GM19193 (cell line): Measurements from ENCODE around the gene TXNDC16.

ENCODE experiments used
- POLR2A ChIP-seq: IDR thresholded peaks from 4 replicates; pipeline ENCODE4 v1.6.1; 2011; ENCODE audit not compliant: insufficient read depth, insufficient read length; ENCODE audit errors: extremely low read depth

Gene TXNDC16

GRCh38 chr14:52485350-52485960 is 66.8 kb downstream of the TXNDC16 start:
- TF ChIP-seq POLR2A: no peak

GRCh38 chr14:52481864-52482263 is 70.4 kb downstream of the TXNDC16 start:
- TF ChIP-seq POLR2A: no peak

DNA sequence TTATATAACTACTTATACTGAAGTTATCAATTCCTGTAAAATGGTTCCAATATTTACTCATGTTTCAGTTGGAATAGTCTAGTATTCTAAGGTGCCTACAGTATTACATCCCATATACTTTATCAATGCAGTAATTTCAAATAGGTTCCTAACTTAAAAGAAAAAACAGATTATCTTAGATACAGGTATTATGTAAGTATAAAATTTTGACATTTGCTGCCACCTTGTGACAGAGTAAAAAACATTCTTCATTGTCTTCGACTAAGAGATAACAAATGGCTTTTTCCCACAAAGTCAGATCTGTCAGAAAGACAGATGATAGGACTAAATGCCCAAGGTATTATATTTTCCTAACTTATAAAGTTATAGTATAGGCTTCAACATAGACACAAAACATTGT is 78.7 kb downstream of the TXNDC16 start:
- TF ChIP-seq POLR2A: no peak

DNA sequence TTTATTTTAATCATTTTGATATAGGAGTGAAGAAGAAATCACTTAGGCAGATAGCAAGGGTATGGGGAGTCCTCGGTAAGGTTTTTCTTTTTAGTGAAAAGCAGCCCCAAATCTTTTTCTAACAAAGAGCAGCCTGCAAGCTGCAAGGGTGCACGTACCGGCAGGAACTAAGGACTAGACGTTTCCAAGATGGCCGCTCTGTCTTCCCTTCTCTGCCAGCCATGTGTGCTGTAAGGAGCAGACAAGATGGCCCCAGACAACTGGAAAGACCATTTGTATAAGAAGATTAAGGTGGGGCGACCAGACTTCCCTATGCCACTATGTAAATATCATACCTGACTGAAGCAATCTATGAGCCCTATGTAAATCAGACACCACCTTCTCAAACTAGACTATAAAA is 79.6 kb downstream of the TXNDC16 start:
- no peak for TF ChIP-seq POLR2A

- no peak for TF ChIP-seq POLR2A
These were observed 84.6 kb downstream of the TXNDC16 start for GRCh38 chr14:52467515-52468266.

DNA sequence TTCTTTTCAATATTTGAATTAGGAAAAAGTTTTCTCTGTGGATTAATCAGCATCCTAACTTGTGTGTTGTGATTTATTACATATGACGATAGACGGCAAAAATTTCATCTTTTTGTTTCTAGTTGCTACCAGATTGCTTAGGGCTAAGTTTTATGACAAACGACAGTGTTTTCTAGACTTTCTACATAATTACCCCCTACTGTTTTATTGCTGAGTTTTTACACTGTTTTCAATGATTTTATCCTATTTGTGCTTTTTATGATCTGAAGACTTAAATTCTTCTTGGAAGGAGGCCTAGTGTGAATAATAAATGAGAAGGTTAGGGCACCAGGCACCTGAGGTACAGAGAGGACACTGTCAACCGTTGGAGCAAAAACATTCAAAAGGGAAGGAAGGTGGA is 88.1 kb downstream of the TXNDC16 start:
- no peak for TF ChIP-seq POLR2A

- TF ChIP-seq POLR2A: no peak
These were observed 88.9 kb downstream of the TXNDC16 start for GRCh38 chr14:52463375-52463774.

GRCh38 chr14:52461721-52462120 is 90.6 kb downstream of the TXNDC16 start:
- TF ChIP-seq POLR2A: no peak

DNA sequence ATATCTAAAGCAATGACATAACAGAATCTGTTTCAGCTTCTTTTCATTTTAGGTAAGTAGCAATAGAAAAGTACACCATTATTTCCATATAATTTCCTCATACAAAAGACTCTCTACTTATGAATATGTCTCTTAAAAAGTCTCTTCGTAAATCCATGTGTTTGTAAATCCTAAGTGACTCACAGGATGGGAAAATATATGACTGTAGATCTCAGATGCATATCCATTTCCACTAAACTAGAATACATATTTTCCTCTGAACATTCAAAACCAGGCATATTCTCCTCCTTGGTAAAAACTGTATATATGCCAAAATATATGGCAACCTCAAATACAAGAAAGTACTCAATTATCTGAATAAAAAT is 93.6 kb downstream of the TXNDC16 start:
- no peak for TF ChIP-seq POLR2A

DNA sequence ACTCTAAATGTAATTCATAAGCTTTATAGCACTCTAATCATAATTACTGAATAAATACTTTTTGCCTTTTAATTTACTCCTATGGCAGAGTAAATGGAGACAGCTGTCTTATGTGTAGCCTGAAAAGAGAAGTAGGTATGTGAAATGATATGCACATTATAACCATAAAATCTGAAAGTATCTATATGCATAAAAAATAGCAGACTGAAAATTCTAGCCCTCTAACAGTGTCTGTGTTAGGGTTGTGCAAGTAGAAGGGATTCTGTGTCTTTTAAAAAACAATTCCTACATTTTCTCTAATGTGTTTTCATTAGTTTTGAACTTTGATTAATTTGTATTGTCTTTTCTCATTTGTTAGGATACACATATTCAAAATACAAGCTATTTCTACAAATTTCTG is 94.9 kb downstream of the TXNDC16 start:
- no peak for TF ChIP-seq POLR2A

DNA sequence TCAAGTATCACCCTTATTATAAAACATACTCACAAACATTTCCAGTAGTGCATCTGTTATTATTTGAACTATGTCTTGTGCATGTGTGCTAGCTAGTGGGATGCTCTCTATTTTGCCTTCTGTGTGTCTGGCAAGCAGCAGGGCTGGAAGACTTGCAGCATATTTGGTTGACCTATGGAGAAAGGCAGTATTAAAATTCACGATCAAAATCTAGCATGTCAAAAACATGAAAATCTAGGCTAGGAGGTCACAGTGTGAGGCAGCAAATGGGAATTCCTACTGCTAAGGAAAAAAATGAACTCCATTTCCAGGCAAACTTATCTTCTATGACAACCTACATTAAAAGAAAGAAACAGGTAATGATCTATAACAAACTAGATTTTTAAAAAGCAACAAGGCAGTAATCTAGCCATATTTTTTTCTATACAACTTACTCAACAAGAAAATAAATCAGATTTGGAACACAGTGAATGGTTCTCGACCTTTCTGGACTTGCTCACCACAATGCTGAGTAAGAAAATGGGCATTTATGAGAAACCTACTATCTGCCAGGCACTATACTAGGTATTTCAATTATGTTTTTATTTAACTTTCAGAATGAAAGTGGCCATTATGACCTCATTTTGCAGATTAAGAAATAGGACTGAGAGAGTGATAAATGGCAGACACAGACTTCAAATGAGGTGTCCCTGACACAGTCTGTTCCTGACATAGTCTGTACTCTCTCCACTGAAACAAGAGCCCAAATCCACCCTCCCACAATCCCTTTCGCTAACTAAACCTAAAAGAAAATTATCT is 96.8 kb downstream of the TXNDC16 start:
- no peak for TF ChIP-seq POLR2A

- TF ChIP-seq POLR2A: no peak
These were observed 105.1 kb downstream of the TXNDC16 start for GRCh38 chr14:52447236-52447635.

GRCh38 chr14:52446355-52446754 is 106.0 kb downstream of the TXNDC16 start:
- no peak for TF ChIP-seq POLR2A

DNA sequence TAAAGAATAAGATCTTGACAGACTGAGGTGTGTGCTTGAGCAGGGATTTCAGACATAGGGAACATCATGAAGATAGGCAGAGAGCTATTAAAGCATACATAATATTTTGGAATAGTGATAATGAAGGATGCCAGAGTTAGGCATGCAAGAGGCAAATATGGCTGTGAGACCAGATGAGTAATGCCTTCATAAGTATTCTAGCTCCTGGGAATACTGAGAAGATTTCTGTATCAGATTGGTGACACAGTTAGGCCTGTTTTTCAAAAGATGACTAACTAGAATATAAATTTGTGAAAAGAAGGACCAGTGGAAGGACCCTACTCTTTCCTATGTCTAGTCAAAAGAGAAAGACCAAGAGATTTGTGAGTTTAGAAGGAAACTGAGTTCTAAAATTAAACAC is 108.8 kb downstream of the TXNDC16 start:
- no peak for TF ChIP-seq POLR2A

GRCh38 chr14:52442602-52443001 is 109.7 kb downstream of the TXNDC16 start:
- TF ChIP-seq POLR2A: no peak

DNA sequence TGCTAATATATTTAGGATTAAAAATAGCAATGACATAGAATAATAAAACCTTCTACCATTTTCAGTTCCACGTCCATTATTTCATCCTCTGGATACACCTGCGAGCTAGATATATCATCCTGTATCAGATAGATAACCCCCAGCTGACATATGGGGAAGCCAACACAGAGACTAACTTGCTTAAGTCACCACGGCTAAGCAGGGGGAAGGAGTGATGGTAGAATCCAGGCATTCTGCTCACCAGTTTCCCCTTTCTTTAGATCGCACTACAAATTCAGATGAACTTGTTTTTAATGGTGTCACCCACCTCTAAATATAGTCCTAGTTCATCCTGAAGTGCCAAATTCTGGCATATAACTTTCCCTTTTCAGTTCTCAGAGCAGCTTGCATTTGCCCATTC is 110.1 kb downstream of the TXNDC16 start:
- TF ChIP-seq POLR2A: no peak
